Uterus (tissue), 2 donors: ENCODE data around the gene CAAP1.

Experiments
- POLR2A ChIP-seq, 2 donors: fragments of 450-650 bp; IDR thresholded peaks; one replicate each; pipeline ENCODE4 v1.6.1; 2016; ENCODE audit warnings: antibody characterized with exemption in 2 of 2, mild to moderate bottlenecking in 1 of 2, moderate library complexity in 1 of 2
- TF ChIP-seq, protein P1 (sequence below), 4 experiments: fragments of 200-600 bp in 2 of 4; fragments of 450-650 bp in 2 of 4; sonication (generic) in 2 of 4; IDR thresholded peaks; one replicate each; pipeline ENCODE4 v1.5.1; 2016 to 2019; ENCODE audit warnings: antibody characterized with exemption in 4 of 4, mild to moderate bottlenecking in 2 of 4, moderate library complexity in 1 of 4

DNA sequence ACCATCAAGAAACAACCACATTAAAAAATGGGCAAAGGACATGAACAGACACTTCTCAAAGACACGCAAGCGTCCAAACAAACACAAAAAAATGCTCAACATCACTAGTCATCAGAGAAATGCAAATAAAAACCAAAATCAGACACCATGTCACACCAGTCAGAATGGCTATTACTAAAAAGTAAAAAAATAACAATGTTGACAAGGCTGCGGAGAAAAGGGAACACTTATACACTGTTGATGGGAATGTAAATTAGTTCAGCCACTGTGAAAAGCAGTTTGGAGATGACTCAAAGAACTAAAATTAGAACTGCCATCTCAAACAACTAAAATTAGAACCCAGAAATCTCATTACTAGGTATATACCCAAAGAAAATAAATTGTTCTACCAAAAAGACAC lies 80.4 kb downstream of the CAAP1 start:
- no peak for TF ChIP-seq POLR2A (IDR thresholded peaks at IDR 0.05)
- TF ChIP-seq, protein P1, sequence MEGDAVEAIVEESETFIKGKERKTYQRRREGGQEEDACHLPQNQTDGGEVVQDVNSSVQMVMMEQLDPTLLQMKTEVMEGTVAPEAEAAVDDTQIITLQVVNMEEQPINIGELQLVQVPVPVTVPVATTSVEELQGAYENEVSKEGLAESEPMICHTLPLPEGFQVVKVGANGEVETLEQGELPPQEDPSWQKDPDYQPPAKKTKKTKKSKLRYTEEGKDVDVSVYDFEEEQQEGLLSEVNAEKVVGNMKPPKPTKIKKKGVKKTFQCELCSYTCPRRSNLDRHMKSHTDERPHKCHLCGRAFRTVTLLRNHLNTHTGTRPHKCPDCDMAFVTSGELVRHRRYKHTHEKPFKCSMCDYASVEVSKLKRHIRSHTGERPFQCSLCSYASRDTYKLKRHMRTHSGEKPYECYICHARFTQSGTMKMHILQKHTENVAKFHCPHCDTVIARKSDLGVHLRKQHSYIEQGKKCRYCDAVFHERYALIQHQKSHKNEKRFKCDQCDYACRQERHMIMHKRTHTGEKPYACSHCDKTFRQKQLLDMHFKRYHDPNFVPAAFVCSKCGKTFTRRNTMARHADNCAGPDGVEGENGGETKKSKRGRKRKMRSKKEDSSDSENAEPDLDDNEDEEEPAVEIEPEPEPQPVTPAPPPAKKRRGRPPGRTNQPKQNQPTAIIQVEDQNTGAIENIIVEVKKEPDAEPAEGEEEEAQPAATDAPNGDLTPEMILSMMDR (IDR thresholded peaks at IDR 0.05) = no peak
